Measurements from ENCODE around the gene HACD1. TPM values are rescaled to one million over a fixed set of nuclear protein-coding genes. Genes with fewer than 3 reads are reported as not detected.
A peak's percentile ranks its signal among the peaks of the same experiment; 100 is the strongest.

HACD1 gene
- total RNA-seq, 1 donor from 2014 or later = 22.1 TPM

- TF ChIP-seq CTCF (IDR thresholded peaks at IDR 0.05; ENCODE audit: insufficient read depth, low read length, severe bottlenecking) = no peak
- Histone ChIP-seq H3K27me3 (ENCODE audit: control insufficient read depth, insufficient read depth, low read length) (no peaks in the 10 kb centered on the region), H3K4me3 (ENCODE audit: low read depth, low read length) (peak overlapping the region; percentile 96), H3K36me3 (ENCODE audit: control insufficient read depth, insufficient read depth, low read length) (no peaks in the 10 kb centered on the region)
- peak; percentile 52 for FAIRE-seq
- peak; percentile 94 for DNase-seq (ENCODE audit: low read depth)
Measured at GRCh38 chr10:17645621-17646345, 28.6 kb upstream of the HACD1 start.

- H3K36me3 ChIP-seq (ENCODE audit: control insufficient read depth, insufficient read depth, low read length) = no peaks in the 10 kb centered on the region
- peak; percentile 24 for DNase-seq (ENCODE audit: low read depth)
- no peak for FAIRE-seq
- no peak for TF ChIP-seq CTCF (IDR thresholded peaks at IDR 0.05; ENCODE audit: insufficient read depth, low read length, severe bottlenecking)
- no peaks in the 10 kb centered on the region for H3K27me3 ChIP-seq (ENCODE audit: control insufficient read depth, insufficient read depth, low read length)
- peak overlapping the region; percentile 96 for H3K4me3 ChIP-seq (ENCODE audit: low read depth, low read length)
Measured at GRCh38 chr10:17644485-17644943, 27.3 kb upstream of the HACD1 start.

- Histone ChIP-seq H3K36me3 (ENCODE audit: control insufficient read depth, insufficient read depth, low read length) (no peaks in the 10 kb centered on the region), H3K4me3 (ENCODE audit: low read depth, low read length) (peak within 1 kb of the TSS; percentile 96), H3K27me3 (ENCODE audit: control insufficient read depth, insufficient read depth, low read length) (no peaks in the 10 kb centered on the region)
- peak; percentile 83 for DNase-seq (ENCODE audit: low read depth)
- no peak for FAIRE-seq
- no peak for TF ChIP-seq CTCF (IDR thresholded peaks at IDR 0.05; ENCODE audit: insufficient read depth, low read length, severe bottlenecking)
Measured at GRCh38 chr10:17643755-17644484, 26.7 kb upstream of the HACD1 start, which contains the start of gene STAM. TSS of gene STAM (plus strand) at chr10:17644151. CDS start at chr10:17644340, 189 bp downstream.

- H3K4me3 ChIP-seq (ENCODE audit: low read depth, low read length) = peak overlapping the region; percentile 96
- no peaks in the 10 kb centered on the region for H3K27me3 ChIP-seq (ENCODE audit: control insufficient read depth, insufficient read depth, low read length)
- FAIRE-seq (no peak), DNase-seq (ENCODE audit: low read depth) (peak; percentile 90)
- no peak for TF ChIP-seq CTCF (IDR thresholded peaks at IDR 0.05; ENCODE audit: insufficient read depth, low read length, severe bottlenecking)
- H3K36me3 ChIP-seq (ENCODE audit: control insufficient read depth, insufficient read depth, low read length) = no peaks in the 10 kb centered on the region
Measured at GRCh38 chr10:17643339-17643754, 26.2 kb upstream of the HACD1 start.

- DNase-seq (ENCODE audit: low read depth) = no peak
- Histone ChIP-seq H3K27me3 (ENCODE audit: control insufficient read depth, insufficient read depth, low read length) (no peaks in the 10 kb centered on the region), H3K4me3 (ENCODE audit: low read depth, low read length) (no peak overlapping the region), H3K36me3 (ENCODE audit: control insufficient read depth, insufficient read depth, low read length) (no peaks in the 10 kb centered on the region)
- no peak for FAIRE-seq
- TF ChIP-seq CTCF (IDR thresholded peaks at IDR 0.05; ENCODE audit: insufficient read depth, low read length, severe bottlenecking) = no peak
Measured at GRCh38 chr10:17640331-17640816, 23.2 kb upstream of the HACD1 start.
